HuH-7 (cell line): ENCODE results near the gene IQCN.

ENCODE experiments used
- DNase-seq: peaks from one replicate; pipeline ENCODE4 v3.0.0; 2011; ENCODE audit warnings: low spot score

The IQCN gene

DNA sequence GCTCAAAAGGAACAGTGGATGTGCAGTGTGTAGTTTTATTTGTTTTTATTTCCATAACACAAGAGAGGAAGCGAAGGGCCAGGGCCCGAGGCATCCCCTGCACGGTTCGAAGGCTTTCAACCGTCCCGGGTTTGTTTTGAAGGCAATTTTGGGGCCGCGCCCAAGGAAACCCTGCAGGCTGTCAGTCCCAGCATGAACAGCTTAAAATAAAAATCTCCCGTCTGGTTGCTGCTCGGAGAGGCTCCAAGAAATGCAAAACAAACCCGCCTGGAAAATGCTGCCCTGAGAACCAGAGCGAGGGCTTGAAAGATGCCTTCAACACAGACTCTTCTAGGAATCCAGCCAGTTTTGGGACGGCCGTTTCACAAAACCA, 32.6 kb upstream of the IQCN start:
- DNase-seq, result no peak

DNA sequence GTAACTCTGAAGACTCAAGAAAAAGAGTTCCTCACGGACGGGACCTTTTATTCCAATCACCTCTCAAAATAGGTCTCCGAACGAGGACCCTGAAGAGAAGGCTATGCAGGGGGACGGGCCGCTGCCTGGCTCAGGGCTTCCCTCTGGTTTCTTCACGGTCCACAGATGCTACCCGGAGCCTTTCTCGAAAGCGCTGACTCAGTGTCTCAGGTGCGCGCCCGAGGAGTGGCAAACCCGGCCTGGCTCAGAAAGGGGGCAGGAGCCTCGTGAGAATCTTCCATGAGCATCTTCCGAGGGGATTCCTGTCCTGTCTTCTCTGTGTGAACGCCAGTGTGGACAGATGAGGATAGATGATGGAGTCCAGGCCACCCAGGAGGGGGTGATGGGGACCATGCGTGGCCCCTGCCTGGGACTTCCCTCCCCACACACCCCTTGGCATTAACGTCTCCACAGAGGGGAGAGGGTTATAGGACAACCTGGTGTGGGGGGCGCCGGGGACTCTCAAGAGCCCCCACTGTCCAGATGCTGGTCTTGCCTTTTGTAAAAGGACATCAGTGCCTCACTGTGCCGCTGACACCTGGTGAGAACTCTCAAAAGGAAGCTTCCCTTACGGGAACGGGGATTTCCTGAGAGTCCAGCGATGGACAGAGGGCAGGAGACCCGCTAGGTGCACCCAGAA, 32.1 kb upstream of the IQCN start:
- no peak for DNase-seq

DNA sequence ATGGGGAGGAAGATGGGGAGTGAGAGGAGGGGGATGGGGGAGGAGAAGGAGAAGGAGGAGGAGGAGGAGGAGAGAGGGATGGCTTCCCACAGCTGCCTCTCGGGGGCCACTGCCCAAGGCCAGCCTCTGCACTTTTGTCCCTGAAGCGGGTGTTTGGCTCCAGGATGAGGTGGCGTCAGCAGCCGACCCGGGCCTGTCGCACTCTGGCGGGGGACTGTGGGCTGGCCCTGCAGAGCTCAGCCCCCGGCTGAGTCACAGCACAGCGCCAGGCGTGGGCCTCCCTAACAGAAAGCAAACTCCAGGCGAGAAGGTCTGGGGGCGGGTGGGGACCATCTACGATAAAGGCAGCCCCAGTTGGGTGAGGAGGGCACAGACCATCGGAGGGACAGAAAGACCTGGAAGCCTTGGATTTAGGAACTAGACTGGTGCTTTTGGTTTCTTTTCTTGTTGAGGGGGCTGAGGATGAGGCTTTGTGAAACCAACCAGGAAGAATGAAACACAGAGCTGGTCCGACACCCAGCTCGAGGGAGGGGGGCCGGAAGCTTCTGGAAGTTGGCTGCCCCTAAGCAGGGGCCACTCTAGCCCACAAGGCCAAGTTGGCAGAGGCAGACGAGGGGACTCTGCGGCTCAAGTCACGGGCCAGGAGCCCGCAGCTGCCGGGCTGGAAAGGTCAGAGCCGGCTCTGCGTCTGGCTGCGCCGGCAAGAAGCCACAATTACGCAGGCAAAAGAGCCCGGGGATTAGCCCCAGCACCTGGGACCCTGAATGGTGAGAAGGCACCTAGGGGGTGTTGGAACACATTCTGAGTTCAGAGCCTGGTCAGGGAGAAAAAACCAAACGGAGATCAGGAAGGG, 30.4 kb upstream of the IQCN start:
- no peak for DNase-seq

DNA sequence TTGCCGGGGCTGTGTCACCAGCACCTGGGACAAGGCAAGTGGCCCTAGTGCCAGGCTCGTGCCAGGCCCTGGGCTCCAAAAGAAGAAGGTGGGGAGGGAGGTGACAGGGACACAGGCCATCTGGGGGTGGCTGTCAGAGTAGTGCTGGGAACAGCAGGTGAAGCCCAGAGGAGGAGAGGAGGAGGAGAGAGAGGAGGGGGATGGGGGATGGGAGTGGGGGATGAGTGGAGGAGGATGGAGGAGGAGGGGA, 29.9 kb upstream of the IQCN start:
- no peak for DNase-seq

DNA sequence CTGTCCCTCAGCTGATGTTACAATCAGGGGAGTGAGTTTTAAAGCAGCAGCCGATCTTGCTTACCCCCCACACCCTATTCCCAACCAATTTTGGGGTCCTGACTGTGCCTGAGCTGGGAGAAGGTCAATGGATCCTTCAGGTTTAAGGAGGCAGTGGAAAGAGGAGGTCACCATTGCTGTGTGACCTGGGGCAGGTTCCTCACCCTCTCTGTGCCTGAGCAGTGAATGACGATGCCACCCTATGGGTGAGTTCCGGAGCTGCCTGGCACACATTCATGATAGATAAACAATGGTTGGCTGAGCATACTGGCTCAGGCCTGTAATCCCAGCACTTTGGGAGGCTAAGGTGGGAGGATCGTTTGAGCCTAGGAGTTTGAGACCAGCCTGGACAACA, 27.5 kb upstream of the IQCN start:
- DNase-seq, result no peak

DNA sequence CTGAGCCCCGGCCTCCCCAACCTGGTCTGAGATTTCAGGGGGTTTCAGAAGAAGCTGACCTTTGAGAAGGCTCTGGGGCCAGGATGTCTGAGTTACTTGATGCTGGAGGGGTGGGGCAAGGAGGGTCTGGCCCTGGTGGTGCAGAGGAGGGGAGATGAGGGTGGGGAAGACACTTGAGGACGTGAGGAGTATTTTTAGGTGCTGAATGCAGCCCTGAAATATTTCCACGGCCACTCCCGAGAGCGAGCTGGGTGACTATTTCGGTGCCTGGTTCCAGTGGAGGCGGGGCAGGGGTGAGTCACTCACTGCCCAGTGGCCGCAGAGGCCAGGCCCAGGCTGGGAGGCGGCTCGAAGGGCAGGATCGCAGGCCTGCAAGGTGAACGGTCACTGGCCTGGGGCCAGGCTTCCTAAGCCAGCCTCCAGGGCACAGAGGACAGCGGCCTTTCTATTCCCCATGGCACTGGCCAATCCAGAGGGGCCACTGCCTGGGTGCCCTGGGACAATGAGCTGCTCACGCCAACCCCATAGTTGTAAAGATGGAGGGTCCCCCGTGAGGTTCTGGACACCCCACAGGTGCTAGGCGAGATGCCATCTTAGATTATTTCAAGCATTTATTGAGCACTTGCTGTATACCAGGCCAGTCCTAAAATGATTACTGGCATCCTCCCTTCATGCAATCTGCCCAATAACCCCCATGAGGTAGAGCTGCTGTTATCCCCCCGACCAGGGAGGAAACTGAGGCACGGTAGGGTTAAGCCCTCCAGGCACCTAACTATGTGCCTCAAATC, 26.9 kb upstream of the IQCN start:
- DNase-seq, result peak; percentile 60

DNA sequence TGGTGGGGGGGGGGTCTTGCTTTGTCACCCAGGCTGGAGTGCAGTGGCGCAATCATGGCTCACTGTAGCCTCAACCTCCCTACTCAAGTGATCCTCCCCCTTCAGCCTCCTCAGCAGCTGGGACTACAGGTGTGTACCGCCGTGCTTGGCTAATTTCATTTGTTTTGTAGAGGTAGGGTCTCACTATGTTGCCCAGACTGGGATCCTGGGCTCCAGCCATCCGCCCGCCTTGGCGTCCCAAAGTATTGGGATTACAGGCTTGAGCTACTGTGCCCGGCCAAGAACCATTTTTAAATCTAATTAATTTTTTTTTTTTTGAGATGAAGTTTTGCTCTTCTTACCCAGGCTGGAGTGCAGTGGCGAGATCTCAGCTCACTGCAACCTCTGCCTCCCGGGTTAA, 25.4 kb upstream of the IQCN start:
- DNase-seq, result no peak

DNA sequence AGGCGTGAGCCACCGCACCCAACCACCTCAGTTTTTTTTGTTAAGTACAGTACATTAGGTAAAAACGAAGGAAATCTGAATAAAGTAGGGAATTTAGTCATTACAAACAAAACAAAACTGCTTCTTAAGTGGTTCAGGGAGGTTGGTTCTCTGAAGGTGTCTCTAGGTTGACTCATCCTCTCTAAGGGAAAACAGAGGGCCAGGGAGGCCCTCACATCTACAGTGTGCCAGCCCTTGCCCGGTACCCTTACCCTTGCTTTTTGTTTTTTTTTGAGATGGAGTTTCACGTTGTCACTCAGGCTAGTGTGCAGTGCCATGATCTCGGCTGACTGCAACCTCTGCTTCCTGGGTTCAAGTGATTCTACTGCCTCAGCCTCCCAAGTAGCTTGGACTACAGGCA, 24.3 kb upstream of the IQCN start:
- no peak for DNase-seq

DNA sequence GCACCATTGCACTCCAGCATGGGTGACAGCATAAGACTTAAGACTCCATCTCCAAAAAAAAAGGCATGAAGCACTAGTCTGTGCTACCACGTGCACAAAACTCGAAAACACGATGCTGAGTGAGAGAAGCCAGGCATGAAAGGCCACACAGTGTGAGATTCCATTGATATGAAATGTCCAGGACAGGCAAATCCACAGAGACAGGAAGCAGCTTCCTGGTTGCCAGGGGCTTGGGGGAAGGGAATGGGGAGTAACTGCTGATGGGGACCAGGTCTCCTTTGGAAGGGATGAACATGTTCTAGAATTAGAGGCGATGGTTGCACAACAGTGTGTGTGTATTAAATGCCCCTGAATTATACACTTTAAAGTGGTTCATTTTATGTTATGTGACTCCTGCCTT, 23.1 kb upstream of the IQCN start:
- no peak for DNase-seq

DNA sequence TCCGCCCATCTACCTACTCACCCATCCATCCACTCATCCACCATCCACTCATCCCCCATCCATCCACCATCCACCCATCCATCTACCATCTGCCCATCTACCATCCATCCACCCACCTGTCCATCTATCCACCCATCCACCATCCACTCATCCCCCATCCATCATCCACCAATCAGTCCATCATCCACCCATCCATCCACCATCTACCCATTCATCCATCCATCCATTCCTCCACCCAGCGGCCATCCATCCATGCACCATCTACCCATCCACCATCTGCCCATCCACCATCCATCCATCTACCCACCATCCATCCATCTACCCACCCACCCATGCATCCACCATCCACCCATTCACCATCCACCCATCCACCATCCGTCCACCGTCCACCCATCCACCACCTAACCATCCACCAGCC, 20.8 kb upstream of the IQCN start:
- DNase-seq, result no peak

DNA sequence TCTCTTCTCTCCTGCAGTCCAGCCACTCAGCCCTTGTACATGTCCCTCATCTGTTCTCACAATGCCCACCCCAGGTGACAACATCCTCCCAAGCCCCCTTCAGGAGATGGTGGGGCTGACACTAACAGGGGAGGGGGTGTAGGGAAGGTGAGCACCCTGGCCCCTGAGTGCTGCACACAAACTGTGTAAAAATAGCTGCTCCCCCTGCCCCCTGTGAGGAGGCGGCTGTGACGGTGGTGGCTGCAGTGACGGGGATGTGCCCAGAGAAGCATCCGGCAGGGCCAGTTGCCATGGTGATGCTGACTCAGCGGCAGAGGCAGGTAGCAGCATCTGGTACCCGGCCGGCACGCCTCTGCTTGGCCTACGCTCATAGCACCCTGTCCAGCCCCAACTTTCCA, 20.2 kb upstream of the IQCN start:
- DNase-seq, result no peak

DNA sequence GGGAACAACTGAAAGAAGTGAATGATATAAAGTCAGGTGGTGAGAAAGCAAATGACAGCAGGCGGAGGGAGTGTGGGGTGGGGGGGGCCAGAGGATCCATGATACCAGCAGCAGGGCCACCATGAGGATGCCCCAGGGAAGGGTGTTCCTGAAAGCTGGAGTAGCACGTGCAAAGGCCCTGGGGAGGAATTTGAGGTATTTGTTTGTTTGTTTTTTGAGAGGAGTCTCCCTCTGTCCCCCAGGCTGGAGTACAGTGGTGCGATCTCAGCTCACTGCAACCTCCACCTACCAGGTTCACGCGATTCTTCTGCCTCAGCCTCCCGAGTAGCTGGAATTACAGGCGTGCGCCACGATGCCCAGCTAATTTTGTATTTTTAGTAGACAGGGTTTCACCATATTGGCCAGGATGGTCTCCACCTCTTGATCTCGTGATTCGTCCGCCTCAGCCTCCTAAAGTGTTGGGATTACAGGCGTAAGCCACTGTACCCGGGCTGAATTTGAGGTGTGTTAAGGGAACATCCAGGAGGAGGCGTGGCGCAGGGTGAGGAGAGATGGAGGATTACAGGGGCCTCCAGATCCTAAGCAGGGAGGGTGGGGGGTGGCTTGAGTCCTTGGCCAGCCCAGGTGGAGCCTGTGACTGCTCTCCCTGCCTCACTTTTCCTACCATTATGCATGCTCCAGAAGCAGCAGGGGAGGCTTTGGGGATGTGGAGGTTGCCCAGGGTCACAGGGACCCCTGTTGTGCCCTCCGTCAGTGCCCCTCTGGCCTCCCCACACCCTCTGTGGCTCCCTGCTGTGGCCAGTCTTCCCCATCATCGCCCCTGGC, 19.6 kb upstream of the IQCN start:
- DNase-seq, result no peak

DNA sequence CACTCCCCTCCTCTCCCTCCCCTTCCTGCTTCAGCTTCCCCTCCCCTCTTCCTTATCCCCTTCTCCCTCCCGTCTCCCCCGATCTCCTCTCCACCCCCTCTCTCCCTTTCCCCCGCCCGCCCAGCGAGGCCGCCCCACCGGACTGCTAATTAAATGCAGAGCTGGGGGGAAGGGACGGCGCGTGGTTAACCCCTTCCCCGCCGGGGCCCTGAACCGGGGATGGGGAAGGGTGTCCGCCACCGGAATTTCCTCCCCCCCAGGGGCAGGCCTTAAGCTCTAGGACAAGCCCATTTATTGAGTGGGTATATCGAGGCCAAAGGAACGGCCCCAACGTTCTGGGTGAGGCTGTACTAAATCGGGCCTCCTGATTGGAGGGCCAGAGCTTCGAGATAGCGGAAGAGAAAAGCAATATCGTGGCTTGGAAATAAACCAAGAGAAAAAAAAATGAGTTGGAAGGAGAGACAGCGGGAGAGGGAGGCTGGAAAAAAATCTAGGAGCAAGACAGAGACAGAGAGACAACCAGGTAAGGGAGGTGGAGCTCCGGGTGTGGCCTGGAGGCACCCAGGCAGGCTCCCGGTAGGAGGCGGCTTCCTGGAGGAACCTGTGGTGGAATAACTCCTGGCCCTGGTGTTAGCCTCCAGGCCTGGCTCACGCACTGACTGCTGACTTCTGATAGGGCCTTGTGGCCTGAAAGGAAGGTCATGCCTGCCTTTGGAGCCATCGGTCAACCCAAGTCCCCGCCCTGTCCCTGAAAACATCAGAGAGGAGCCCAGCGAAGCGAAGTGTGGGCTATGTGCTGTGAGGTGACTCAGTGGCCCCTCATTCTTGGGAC, 18.8 kb upstream of the IQCN start:
- peak; percentile 82 for DNase-seq

DNA sequence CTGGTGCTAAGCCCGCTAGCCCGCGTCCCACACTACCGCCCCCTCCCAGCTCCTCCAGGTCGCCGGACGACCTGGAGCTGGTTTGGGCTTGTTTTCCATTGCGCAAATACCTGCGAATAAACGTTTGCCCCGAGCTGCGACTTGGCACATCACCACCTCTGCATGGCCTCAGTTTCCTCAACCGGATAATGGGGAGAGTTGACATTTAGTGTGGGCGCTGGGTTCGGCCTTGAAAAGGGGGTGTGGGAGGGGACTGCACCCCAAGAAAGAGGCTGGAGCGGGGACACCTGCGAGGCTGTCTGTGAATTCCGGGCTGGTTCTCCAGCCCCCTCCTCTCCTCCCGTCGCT, 18.2 kb upstream of the IQCN start:
- no peak for DNase-seq

DNA sequence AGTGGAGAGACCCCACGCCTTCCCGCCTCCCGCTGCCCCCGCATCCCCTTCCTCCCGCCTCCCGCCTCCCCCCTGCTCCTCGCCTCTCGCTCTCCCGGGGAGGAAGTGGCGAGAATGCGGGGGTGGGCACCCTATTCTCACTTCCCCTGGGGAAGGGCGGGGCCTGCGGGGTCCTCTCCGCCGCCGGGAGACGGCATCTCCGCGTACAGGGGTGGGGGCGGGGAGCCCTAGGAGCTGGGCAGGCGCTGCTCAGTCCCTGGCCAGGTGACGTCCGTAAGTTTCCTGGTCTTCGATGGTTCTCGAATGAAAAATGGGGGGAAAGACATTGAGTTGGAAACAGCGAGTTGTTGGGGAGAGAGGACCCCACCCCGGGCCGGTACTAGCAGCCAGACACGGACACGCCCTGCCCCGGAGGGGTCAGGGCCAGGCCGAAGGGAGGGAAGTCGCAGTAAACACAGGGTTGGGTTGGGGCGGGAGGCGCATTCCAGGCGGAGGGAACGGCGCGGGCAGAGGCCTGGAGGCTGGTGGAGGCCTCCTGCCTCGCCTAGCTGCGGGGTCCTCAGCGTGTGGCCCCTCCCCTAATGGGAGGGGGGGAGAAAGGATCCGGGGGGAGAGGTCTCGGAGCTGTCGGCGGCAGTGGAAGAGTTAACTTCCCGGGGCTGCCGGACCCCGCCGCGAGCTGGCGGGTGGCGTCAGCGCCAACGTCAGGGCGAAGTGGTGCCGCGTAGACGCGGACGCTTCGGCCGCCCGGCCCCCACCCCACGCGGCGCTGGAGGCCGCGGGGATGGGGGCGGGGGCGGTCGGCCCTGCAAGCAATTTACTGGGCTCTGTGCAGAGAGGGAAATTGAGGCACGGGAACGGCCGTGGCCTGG, 17.6 kb upstream of the IQCN start:
- DNase-seq, result peak; percentile 76

DNA sequence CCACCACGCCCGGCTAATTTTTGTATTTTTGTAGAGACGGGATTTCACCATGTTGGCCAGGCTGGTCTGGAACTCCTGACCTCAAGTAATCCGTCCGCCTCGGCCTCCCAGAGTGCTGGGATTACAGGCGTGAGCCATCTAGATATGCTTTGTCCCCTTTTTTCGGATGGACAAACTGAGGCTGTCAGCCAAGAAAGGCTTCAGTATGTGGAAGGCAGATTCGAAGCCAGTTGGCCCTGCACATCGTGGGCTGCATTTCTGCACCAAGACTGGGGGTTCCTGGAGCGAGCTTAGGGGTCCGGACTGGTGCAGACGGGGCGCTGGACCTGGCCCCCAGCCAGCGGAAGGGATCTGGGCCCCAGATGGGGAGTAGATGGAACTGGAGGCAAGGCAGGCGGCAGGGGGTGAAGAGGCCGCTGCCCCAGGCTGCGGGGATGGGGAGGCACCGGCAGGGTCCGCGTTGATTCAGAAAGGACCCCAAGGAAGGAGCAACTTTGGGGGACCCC, 16.8 kb upstream of the IQCN start:
- no peak for DNase-seq

DNA sequence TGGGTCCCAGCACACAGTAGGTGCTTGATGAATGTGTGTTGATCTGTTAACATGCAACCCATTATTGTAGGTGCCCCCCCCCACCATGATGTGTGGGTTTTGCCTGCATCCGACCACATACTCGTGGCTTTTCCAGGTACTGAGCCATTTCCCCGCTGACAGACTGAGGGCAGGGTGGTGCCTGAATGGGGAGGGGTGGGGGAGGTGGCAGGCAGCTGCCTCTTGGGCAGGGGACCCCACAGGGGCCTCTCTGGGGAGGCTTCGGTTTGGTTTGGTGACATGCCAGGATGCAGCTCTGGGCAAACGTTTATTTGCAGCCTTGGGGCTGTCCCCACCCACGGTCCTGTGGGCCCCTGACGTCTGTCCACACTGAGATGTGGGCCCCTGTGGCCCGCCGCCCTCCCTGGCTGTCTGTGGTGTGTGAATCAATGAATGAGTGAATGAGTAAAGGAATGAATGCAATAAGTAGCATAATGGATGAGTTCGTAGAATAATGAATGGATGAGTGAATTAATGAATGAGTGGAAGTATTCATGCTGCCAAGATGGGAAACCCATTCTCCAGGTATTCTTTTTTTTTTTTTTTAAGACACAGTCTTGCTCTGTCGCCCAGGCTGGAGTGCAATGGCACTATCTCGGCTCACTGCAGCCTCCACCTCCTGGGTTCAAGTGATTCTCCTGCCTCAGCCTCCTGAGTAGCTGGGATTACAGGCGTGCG, 16.2 kb upstream of the IQCN start:
- no peak for DNase-seq

DNA sequence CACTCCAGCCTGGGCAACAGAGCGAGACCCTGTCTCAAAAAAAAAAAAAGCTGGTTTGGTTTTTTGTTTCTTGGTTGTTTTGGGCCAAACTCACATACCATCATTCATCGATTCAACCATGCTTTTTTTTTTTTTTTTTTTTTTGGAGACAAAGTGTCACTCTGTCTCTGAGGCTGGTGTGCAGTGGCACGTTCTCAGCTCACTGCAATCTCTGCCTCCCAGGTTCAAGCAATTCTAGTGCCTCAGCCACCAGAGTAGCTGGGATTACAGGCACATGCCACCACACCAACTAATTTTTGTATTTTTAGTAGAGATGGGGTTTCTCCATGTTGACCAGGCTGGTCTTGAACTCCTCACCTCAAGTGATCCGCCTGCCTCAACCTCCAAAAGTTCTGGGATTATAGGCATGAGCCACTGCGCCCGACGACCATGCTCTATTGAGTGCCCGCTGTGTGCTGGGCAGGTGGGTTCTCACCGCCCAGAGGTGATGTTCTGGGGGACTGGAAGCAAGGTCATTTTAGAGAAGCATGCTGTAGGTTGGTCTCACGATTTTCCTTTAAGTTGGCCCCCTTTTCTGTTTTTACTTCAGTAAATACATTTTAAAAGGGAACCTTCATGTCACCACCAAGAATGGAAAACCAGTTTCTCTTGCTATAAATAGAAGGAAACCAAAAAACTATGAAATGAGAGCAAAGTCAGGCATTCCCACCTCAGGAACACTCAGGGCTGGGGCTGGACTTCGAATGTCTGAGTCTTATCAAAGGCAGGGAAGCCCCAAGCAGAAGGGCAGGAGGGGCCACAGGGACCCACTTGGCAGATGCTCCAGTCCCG, 15.4 kb upstream of the IQCN start:
- DNase-seq, result no peak
